Mesothelial cell of epicardium (in vitro differentiated cells): ENCODE results near the gene DCST2. TPM values are rescaled to one million over a fixed set of nuclear protein-coding genes. Genes with fewer than 3 reads are reported as not detected.

Experiments
- DNase-seq, 2 experiments: peaks; one replicate each; pipeline ENCODE4 v3.0.0; 2021; ENCODE audit warnings: low spot score in 2 of 2; ENCODE audit not compliant: unreplicated experiment in 2 of 2
- H3K27ac Mint-ChIP-seq: 2 replicates; pipeline ENCODE4 v1.8.0; 2021; ENCODE audit warnings: mixed read lengths
- H3K27me3 Mint-ChIP-seq: 2 replicates; pipeline ENCODE4 v1.8.0; 2021; ENCODE audit warnings: low read depth, mixed read lengths
- H3K36me3 Mint-ChIP-seq: 2 replicates; pipeline ENCODE4 v1.8.0; 2021; ENCODE audit warnings: mixed read lengths
- H3K4me1 Mint-ChIP-seq: 2 replicates; pipeline ENCODE4 v1.8.0; 2021; ENCODE audit warnings: mixed read lengths
- H3K4me3 Mint-ChIP-seq: 2 replicates; pipeline ENCODE4 v1.8.0; 2021; ENCODE audit warnings: mild to moderate bottlenecking, moderate library complexity, mixed read lengths
- H3K9me3 Mint-ChIP-seq: 2 replicates; pipeline ENCODE4 v1.8.0; 2021; ENCODE audit warnings: mixed read lengths
- CTCF ChIP-seq: fragments of 200-600 bp; sonication (generic); IDR thresholded peaks from one replicate; pipeline ENCODE4 v1.5.0; 2021; ENCODE audit warnings: antibody characterized with exemption; ENCODE audit not compliant: unreplicated experiment
- total RNA-seq: library from RNA; stranded (reverse); gene quantifications from 3 replicates; pipeline ENCODE4 v1.2.1, GENCODE V29; 2021

The DCST2 gene
- 1.8 to 2.9 TPM (median 1.9 TPM) in 3 replicates for total RNA-seq

GRCh38 chr1:155033524-155033923 is at the start of gene DCST2, which contains the start of gene DCST1:
Gene DCST2 (minus strand): TSS chr1:155033781. CDS start chr1:155033701, 80 bp downstream.
Gene DCST1 (plus strand): TSS chr1:155033824. CDS start chr1:155034037, 213 bp downstream.
- Mint-ChIP-seq H3K4me1 (no peaks in the 10 kb centered on the region), H3K27ac (no peak within 1 kb of the TSS)
- no peak for TF ChIP-seq CTCF

GRCh38 chr1:155083052-155083541 is 49.5 kb upstream of the DCST2 start:
- Mint-ChIP-seq H3K9me3 (no peaks in the 10 kb centered on the region), H3K36me3 (no peaks in the 10 kb centered on the region), H3K4me3 (peak overlapping the region; percentile 55), H3K27ac (no peak overlapping the region), H3K4me1 (peaks cover 48% of the 10 kb centered on the region), H3K27me3 (peaks cover 41% of the 10 kb centered on the region)
- TF ChIP-seq CTCF: no peak
- DNase-seq: no peak

More at GRCh38 chr1:155033524-155033923, at the start of gene DCST2, which contains the start of gene DCST1:
- no peaks in the 10 kb centered on the region for H3K9me3 Mint-ChIP-seq
- no peaks in the 10 kb centered on the region for H3K36me3 Mint-ChIP-seq
- no peaks in the 10 kb centered on the region for H3K27me3 Mint-ChIP-seq
- no peak within 1 kb of the TSS for H3K4me3 Mint-ChIP-seq
- no peak for DNase-seq

- Mint-ChIP-seq H3K9me3 (no peaks in the 10 kb centered on the region), H3K4me3 (peak overlapping the region; percentile 55), H3K4me1 (peaks cover 52% of the 10 kb centered on the region), H3K27ac (no peak overlapping the region), H3K36me3 (no peaks in the 10 kb centered on the region), H3K27me3 (peaks cover 41% of the 10 kb centered on the region)
- no peak for TF ChIP-seq CTCF
- DNase-seq: no peak
Measured at GRCh38 chr1:155082301-155083051, 48.9 kb upstream of the DCST2 start.

GRCh38 chr1:155081472-155082300 is 48.1 kb upstream of the DCST2 start:
- Mint-ChIP-seq H3K27ac (peak overlapping the region; percentile 32), H3K9me3 (no peaks in the 10 kb centered on the region), H3K27me3 (peaks cover 41% of the 10 kb centered on the region), H3K36me3 (no peaks in the 10 kb centered on the region), H3K4me1 (peaks cover 53% of the 10 kb centered on the region), H3K4me3 (peak overlapping the region; percentile 81)
- DNase-seq: no peak
- TF ChIP-seq CTCF: no peak

GRCh38 chr1:155080312-155081228 is 47.0 kb upstream of the DCST2 start:
- Mint-ChIP-seq H3K27ac (peak overlapping the region; percentile 19), H3K27me3 (peaks cover 42% of the 10 kb centered on the region), H3K4me1 (peaks cover 49% of the 10 kb centered on the region), H3K9me3 (no peaks in the 10 kb centered on the region), H3K36me3 (no peaks in the 10 kb centered on the region), H3K4me3 (peak overlapping the region; percentile 81)
- DNase-seq: peak; percentile 82 to 85
- no peak for TF ChIP-seq CTCF
